ENCODE results near the gene ZNF18.
A peak's percentile ranks its signal among the peaks of the same experiment; 100 is the strongest.

Gene ZNF18

DNA sequence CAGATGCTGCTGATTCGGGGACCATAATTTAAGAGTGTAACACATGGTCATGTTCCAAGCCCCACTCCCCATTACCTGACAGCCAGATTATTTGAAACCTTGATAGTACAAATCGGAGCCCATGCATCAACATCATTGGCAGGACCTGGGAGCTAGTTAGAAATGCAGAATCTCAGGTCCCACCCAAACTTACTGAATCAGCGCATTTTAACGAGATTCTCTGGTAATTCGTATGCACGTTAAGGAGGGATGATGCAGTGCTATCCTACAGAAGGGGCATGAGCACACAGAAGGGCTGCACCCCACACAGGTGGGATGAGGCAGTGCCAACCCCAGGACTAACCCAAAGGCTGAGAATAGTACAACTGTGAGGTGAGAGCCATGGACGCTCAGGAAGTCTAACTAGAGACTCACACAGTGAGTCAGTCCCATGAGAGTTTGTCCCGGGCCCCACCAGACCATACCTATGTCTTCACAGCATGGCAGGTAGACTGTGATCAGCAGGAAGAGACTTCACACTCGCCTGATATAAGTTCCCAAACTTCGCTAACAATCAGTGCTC, 64.9 kb downstream of the ZNF18 start:
- H3K27me3 ChIP-seq (ENCODE audit: insufficient read depth, poor library complexity, severe bottlenecking) = no peaks in the 10 kb centered on the region
- ATAC-seq (ENCODE audit: low read depth) (no peak), DNase-seq (ENCODE audit: low spot score) (no peak)
- H3K4me1 ChIP-seq (ENCODE audit: insufficient read depth, poor library complexity, severe bottlenecking) = no peaks in the 10 kb centered on the region
- no peak overlapping the region for H3K4me3 ChIP-seq (ENCODE audit: severe bottlenecking)
- no peaks in the 10 kb centered on the region for H3K36me3 ChIP-seq (ENCODE audit: low read depth)
- TF ChIP-seq, protein P1, sequence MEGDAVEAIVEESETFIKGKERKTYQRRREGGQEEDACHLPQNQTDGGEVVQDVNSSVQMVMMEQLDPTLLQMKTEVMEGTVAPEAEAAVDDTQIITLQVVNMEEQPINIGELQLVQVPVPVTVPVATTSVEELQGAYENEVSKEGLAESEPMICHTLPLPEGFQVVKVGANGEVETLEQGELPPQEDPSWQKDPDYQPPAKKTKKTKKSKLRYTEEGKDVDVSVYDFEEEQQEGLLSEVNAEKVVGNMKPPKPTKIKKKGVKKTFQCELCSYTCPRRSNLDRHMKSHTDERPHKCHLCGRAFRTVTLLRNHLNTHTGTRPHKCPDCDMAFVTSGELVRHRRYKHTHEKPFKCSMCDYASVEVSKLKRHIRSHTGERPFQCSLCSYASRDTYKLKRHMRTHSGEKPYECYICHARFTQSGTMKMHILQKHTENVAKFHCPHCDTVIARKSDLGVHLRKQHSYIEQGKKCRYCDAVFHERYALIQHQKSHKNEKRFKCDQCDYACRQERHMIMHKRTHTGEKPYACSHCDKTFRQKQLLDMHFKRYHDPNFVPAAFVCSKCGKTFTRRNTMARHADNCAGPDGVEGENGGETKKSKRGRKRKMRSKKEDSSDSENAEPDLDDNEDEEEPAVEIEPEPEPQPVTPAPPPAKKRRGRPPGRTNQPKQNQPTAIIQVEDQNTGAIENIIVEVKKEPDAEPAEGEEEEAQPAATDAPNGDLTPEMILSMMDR (IDR thresholded peaks at IDR 0.05; ENCODE audit: poor library complexity, severe bottlenecking) = no peak
- H3K9me3 ChIP-seq (ENCODE audit: severe bottlenecking) = no peaks in the 10 kb centered on the region
- H3K27ac ChIP-seq (ENCODE audit: poor library complexity, severe bottlenecking) = no peak overlapping the region

DNA sequence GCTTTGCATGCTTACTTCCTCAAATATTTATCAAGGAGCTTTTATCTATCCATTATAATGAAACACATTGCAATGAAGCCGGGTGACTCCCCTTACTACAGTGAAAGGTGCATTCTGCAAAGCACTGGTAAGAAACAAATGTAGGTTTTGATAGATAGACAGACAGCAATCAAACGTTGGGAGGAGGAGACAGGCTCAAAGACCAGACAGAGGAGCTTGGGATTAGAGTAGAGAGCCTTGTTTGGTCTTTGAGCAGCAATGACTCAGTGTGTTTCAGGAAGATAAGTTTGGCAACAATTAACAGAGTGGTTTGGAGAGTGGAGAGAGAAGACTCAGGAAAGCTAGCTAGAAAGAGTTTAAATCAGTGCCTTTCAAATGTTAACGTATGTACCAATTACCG, 68.8 kb downstream of the ZNF18 start:
- no peaks in the 10 kb centered on the region for H3K36me3 ChIP-seq (ENCODE audit: low read depth)
- no peaks in the 10 kb centered on the region for H3K4me1 ChIP-seq (ENCODE audit: insufficient read depth, poor library complexity, severe bottlenecking)
- H3K27ac ChIP-seq (ENCODE audit: poor library complexity, severe bottlenecking) = no peak overlapping the region
- 0 out of 3 replicates have a peak, but pooled peaks have one; percentile 48 for ATAC-seq (ENCODE audit: low read depth)
- H3K4me3 ChIP-seq (ENCODE audit: severe bottlenecking) = no peak overlapping the region
- DNase-seq (ENCODE audit: low spot score) = no peak
- TF ChIP-seq, protein P1 (IDR thresholded peaks at IDR 0.05; ENCODE audit: poor library complexity, severe bottlenecking) = no peak
- H3K27me3 ChIP-seq (ENCODE audit: insufficient read depth, poor library complexity, severe bottlenecking) = no peaks in the 10 kb centered on the region
- H3K9me3 ChIP-seq (ENCODE audit: severe bottlenecking) = no peaks in the 10 kb centered on the region

Measured in RWPE2 (cell line).